ENCODE results near the gene FAM25A.
A peak's percentile ranks its signal among the peaks of the same experiment; 100 is the strongest.
"Not testable (repeated sequence)": the region's sequence is repeated elsewhere in the genome, so short reads cannot be mapped to it uniquely, and the experiment has no call there.

Gene FAM25A

GRCh38 chr10:87013528-87013927 is 6.6 kb upstream of the FAM25A start:
- not testable (repeated sequence) for DNase-seq (ENCODE audit: low read depth)

- not testable (repeated sequence) for DNase-seq (ENCODE audit: low read depth)
Measured at GRCh38 chr10:87014986-87015716, 4.9 kb upstream of the FAM25A start.

GRCh38 chr10:87018127-87018526 is 2.0 kb upstream of the FAM25A start:
- DNase-seq (ENCODE audit: low read depth) = not testable (repeated sequence)

- not testable (repeated sequence) for DNase-seq (ENCODE audit: low read depth)
Measured at GRCh38 chr10:87019066-87019465, 1.0 kb upstream of the FAM25A start.

- not testable (repeated sequence) for DNase-seq (ENCODE audit: low read depth)
Measured at GRCh38 chr10:87019504-87019903, 590 bp upstream of the FAM25A start.

- DNase-seq (ENCODE audit: low read depth) = peak; percentile 61
Measured at GRCh38 chr10:87025285-87025958, 5.3 kb downstream of the FAM25A start.

- not testable (repeated sequence) for DNase-seq (ENCODE audit: low read depth)
Measured at GRCh38 chr10:87026747-87027508, 6.8 kb downstream of the FAM25A start.

GRCh38 chr10:87030419-87030818 is 10.3 kb downstream of the FAM25A start:
- not testable (repeated sequence) for DNase-seq (ENCODE audit: low read depth)

GRCh38 chr10:87030912-87031635 is 11.0 kb downstream of the FAM25A start:
- DNase-seq (ENCODE audit: low read depth) = no peak

GRCh38 chr10:87036623-87037022 is 16.5 kb downstream of the FAM25A start:
- no peak for DNase-seq (ENCODE audit: low read depth)

GRCh38 chr10:87038286-87038717 is 18.2 kb downstream of the FAM25A start:
- no peak for DNase-seq (ENCODE audit: low read depth)

- DNase-seq (ENCODE audit: low read depth) = no peak
Measured at GRCh38 chr10:87038786-87039185, 18.7 kb downstream of the FAM25A start.

- not testable (repeated sequence) for DNase-seq (ENCODE audit: low read depth)
Measured at GRCh38 chr10:87043579-87043978, 23.5 kb downstream of the FAM25A start.

GRCh38 chr10:87045434-87045938 is 25.4 kb downstream of the FAM25A start:
- DNase-seq (ENCODE audit: low read depth) = no peak

GRCh38 chr10:87053111-87053510 is 33.0 kb downstream of the FAM25A start:
- no peak for DNase-seq (ENCODE audit: low read depth)

GRCh38 chr10:87053577-87054181 is 33.6 kb downstream of the FAM25A start:
- no peak for DNase-seq (ENCODE audit: low read depth)

- peak; percentile 64 for DNase-seq (ENCODE audit: low read depth)
Measured at GRCh38 chr10:87054373-87055295, 34.5 kb downstream of the FAM25A start.

- DNase-seq (ENCODE audit: low read depth) = no peak
Measured at GRCh38 chr10:87058171-87058570, 38.1 kb downstream of the FAM25A start.

- no peak for DNase-seq (ENCODE audit: low read depth)
Measured at GRCh38 chr10:87059401-87059800, 39.3 kb downstream of the FAM25A start.

GRCh38 chr10:87060280-87060928 is 40.3 kb downstream of the FAM25A start:
- no peak for DNase-seq (ENCODE audit: low read depth)
